ENCODE data around the gene PRR18. TPM values are rescaled to one million over a fixed set of nuclear protein-coding genes. Genes with fewer than 3 reads are reported as not detected.

Gene PRR18
- total and polyA plus RNA-seq, 2 of the 13 experiments (the other 11 are each of a cell fraction or from before 2014, with no cell fraction given) = 0.04 TPM

GRCh38 chr6:166279393-166279679, 28.9 kb downstream of the PRR18 start:
- ChIA-PET POLR2A (no interaction called here), CTCF (ENCODE audit: low intra/inter-chr PET ratio, low total read pairs) (no interaction called here)
- no peak for DNase-seq (ENCODE audit: low spot score)
- H3K79me2 ChIP-seq (ENCODE audit: insufficient read depth, low read length) = no peaks in the 10 kb centered on the region
- no TSS peak for BruUV-seq (replicated peaks)
- H3K9ac ChIP-seq (ENCODE audit: insufficient read depth, low read depth, low read length) = no peak overlapping the region
- intact Hi-C loops (cut with micrococcal nuclease; ENCODE audit: unreplicated experiment) = loop anchor here (5.0 to 10.0 kb wide), 3 partner anchors 103 to 313 kb away; partner anchors contain the start of gene MPC1
- no peaks in the 10 kb centered on the region for H4K20me1 ChIP-seq (ENCODE audit: insufficient read depth, low read length)
- no peaks in the 10 kb centered on the region for H3K9me3 ChIP-seq (ENCODE audit: low read length)
- no peak overlapping the region for H3K27ac ChIP-seq (ENCODE audit: extremely low read length, insufficient read depth, low read length)
- peak; percentile 85; the same call in 1 of the 2 replicates for TF ChIP-seq ZNF646 (CRISPR knock-in tag; IDR thresholded peaks at IDR 0.05)
- TF ChIP-seq HHEX (CRISPR knock-in tag; IDR thresholded peaks at IDR 0.05) = no peak
- peak; percentile 57 for TF ChIP-seq MNT (IDR thresholded peaks at IDR 0.05)
- no peaks in the 10 kb centered on the region for H3K36me3 ChIP-seq (replicated peaks in 1 of 2; ENCODE audit: control insufficient read depth in 1 of 2, insufficient read depth in 2 of 2, low read length in 2 of 2)
- no peak overlapping the region for H2AFZ ChIP-seq (ENCODE audit: low read length)
- H3K4me3 ChIP-seq (replicated peaks in 1 of 3; ENCODE audit: insufficient read depth in 1 of 3, low read depth in 2 of 3, low read length in 3 of 3) = no peak overlapping the region
- no peak overlapping the region for H3K4me2 ChIP-seq (ENCODE audit: low read depth, low read length)
- ATAC-seq = no peak
- no peak for FAIRE-seq
- 43% methylated on average over 1 of the region's 1 CpG for WGBS (ENCODE audit: low lambda C conversion rate)
- H3K27me3 ChIP-seq (ENCODE audit: control insufficient read depth in 1 of 2, insufficient read depth in 2 of 2, low read length in 2 of 2) = peaks cover 2 to 41% of the 10 kb centered on the region in 2 experiments; a peak in 4 of 5 replicates
- in situ Hi-C loops (cut with HindIII; ENCODE audit: extremely low pct_ligation_motif_present, low pct_unique_long_range_greater_than_20kb) = loop anchor here (5.0 kb wide), 1 partner anchor 123 kb away; no protein-coding TSS in a partner anchor
- H3K4me1 ChIP-seq (ENCODE audit: insufficient read depth, low read length) = peaks cover 7% of the 10 kb centered on the region; the same call in 1 of the 2 replicates

All from HepG2 (cell line).